ENCODE data around the gene ZNRF1. TPM values are rescaled to one million over a fixed set of nuclear protein-coding genes. Genes with fewer than 3 reads are reported as not detected.
A peak's percentile ranks its signal among the peaks of the same experiment; 100 is the strongest.
"Not testable (repeated sequence)": the region's sequence is repeated elsewhere in the genome, so short reads cannot be mapped to it uniquely, and the experiment has no call there.

ZNRF1 gene
- total RNA-seq, 1 donor from 2014 or later, result 24.6 TPM

GRCh38 chr16:74999609-75000480 lies 1.0 kb downstream of the ZNRF1 start:
- peak; percentile 50 for ATAC-seq
- intact Hi-C loops (cut with DNase I), result loop anchor here (2.0 kb wide), 1 partner anchor 111 kb away; no protein-coding TSS in a partner anchor
- DNase-seq (ENCODE audit: low spot score), result peak; percentile 68

GRCh38 chr16:75000481-75001081 lies 1.8 kb downstream of the ZNRF1 start:
- peak; percentile 11 for ATAC-seq
- DNase-seq (ENCODE audit: low spot score), result no peak

GRCh38 chr16:75002474-75002873 lies 3.6 kb downstream of the ZNRF1 start:
- intact Hi-C loops (cut with DNase I), result no loop called here
- DNase-seq (ENCODE audit: low spot score) (no peak), ATAC-seq (no peak)

More at GRCh38 chr16:75000481-75001081, 1.8 kb downstream of the ZNRF1 start:
- intact Hi-C loops (cut with DNase I), result no loop called here

- intact Hi-C loops (cut with DNase I), result no loop called here
- ATAC-seq (no peak), DNase-seq (ENCODE audit: low spot score) (no peak)
These were observed 5.1 kb downstream of the ZNRF1 start for GRCh38 chr16:75003931-75004330.

- DNase-seq (ENCODE audit: low spot score) (no peak), ATAC-seq (no peak)
- intact Hi-C loops (cut with DNase I), result no loop called here
These were observed 5.6 kb downstream of the ZNRF1 start for GRCh38 chr16:75004460-75004859.

- intact Hi-C loops (cut with DNase I), result no loop called here
- ATAC-seq, result no peak
These were observed 6.9 kb downstream of the ZNRF1 start for GRCh38 chr16:75005697-75006096.

GRCh38 chr16:75007443-75007842 lies 8.6 kb downstream of the ZNRF1 start:
- DNase-seq (ENCODE audit: low spot score) (no peak), ATAC-seq (no peak)
- intact Hi-C loops (cut with DNase I), result no loop called here

More at GRCh38 chr16:75005697-75006096, 6.9 kb downstream of the ZNRF1 start:
- no peak for DNase-seq (ENCODE audit: low spot score)

- ATAC-seq (no peak), DNase-seq (ENCODE audit: low spot score) (no peak)
- intact Hi-C loops (cut with DNase I), result no loop called here
These were observed 11.6 kb downstream of the ZNRF1 start for GRCh38 chr16:75010427-75010826.

- DNase-seq (ENCODE audit: low spot score) (no peak), ATAC-seq (peak; percentile 72)
- intact Hi-C loops (cut with DNase I), result no loop called here
These were observed 12.9 kb downstream of the ZNRF1 start for GRCh38 chr16:75011634-75012307.

GRCh38 chr16:75012380-75013081 lies 13.7 kb downstream of the ZNRF1 start:
- intact Hi-C loops (cut with DNase I), result no loop called here
- DNase-seq (ENCODE audit: low spot score) (no peak), ATAC-seq (peak; percentile 56)

GRCh38 chr16:75013123-75013522 lies 14.3 kb downstream of the ZNRF1 start:
- intact Hi-C loops (cut with DNase I); ATAC-seq; DNase-seq (ENCODE audit: low spot score): not testable (repeated sequence)

GRCh38 chr16:75014318-75014717 lies 15.5 kb downstream of the ZNRF1 start:
- intact Hi-C loops (cut with DNase I), result no loop called here

GRCh38 chr16:75016451-75017081 lies 17.7 kb downstream of the ZNRF1 start:
- ATAC-seq; DNase-seq (ENCODE audit: low spot score); intact Hi-C loops (cut with DNase I): not testable (repeated sequence)

More at GRCh38 chr16:75014318-75014717, 15.5 kb downstream of the ZNRF1 start:
- ATAC-seq, result no peak
- no peak for DNase-seq (ENCODE audit: low spot score)

GRCh38 chr16:75017670-75018525 lies 19.1 kb downstream of the ZNRF1 start:
- DNase-seq (ENCODE audit: low spot score) (no peak), ATAC-seq (no peak)

GRCh38 chr16:75019007-75019406 lies 20.2 kb downstream of the ZNRF1 start:
- ATAC-seq (no peak), DNase-seq (ENCODE audit: low spot score) (no peak)
- intact Hi-C loops (cut with DNase I), result no loop called here

More at GRCh38 chr16:75017670-75018525, 19.1 kb downstream of the ZNRF1 start:
- intact Hi-C loops (cut with DNase I), result no loop called here

- no peak for DNase-seq (ENCODE audit: low spot score)
- ATAC-seq, result no peak
- intact Hi-C loops (cut with DNase I), result no loop called here
These were observed 20.8 kb downstream of the ZNRF1 start for GRCh38 chr16:75019586-75019985.

GRCh38 chr16:75021410-75021809 lies 22.6 kb downstream of the ZNRF1 start:
- ATAC-seq (no peak), DNase-seq (ENCODE audit: low spot score) (no peak)
- intact Hi-C loops (cut with DNase I), result no loop called here

GRCh38 chr16:75022567-75022966 lies 23.7 kb downstream of the ZNRF1 start:
- ATAC-seq (no peak), DNase-seq (ENCODE audit: low spot score) (no peak)
- intact Hi-C loops (cut with DNase I), result no loop called here
